ENCODE data around the gene SPECC1. TPM values are rescaled to one million over a fixed set of nuclear protein-coding genes. Genes with fewer than 3 reads are reported as not detected.
"Not testable (repeated sequence)": the region's sequence is repeated elsewhere in the genome, so short reads cannot be mapped to it uniquely, and the experiment has no call there.

Gene SPECC1
- total RNA-seq, 1 donor from 2014 or later = 76.4 TPM

DNA sequence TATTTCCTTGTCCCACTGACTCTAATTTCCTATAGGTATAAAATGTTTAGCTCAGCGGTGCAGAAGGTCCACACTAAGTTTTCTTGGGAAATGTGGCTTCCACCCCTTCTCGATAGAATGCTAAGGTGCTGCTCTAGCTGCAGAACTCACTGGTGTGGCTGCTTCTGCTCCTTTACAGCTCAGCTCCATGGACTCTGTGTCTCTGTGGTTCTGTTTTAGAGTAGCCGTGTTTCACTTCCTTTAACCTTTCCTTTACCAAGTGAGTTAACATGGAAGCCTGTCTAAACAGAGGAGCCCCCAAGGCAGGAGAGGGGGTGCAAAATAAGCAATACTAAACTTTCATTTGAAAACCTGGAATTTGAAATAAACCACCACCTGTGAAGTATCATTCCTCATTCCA is 65.3 kb downstream of the SPECC1 start:
- peak overlapping the region; percentile 66 to 82 for H3K27ac ChIP-seq

GRCh38 chr17:20076137-20076536 is 67.0 kb downstream of the SPECC1 start:
- not testable (repeated sequence) for H3K9me3 ChIP-seq; DNase-seq (ENCODE audit: low spot score in 2 of 2); H3K36me3 ChIP-seq; H3K27me3 ChIP-seq
- intact Hi-C loops (cut with DNase I) = loop anchor here (2.0 kb wide), 1 partner anchor 15 kb away; no protein-coding TSS in a partner anchor
- peaks cover 3 to 39% of the 10 kb centered on the region in 2 donors for H3K4me1 ChIP-seq
- peak overlapping the region; percentile 66 to 82 for H3K27ac ChIP-seq
- H3K4me3 ChIP-seq = peak overlapping the region; percentile 24 to 48

More for the DNA sequence above, 65.3 kb downstream of the SPECC1 start:
- H3K4me3 ChIP-seq = peak overlapping the region; percentile 21 to 57
- intact Hi-C loops (cut with DNase I) = no loop called here
- H3K9me3 ChIP-seq = no peaks in the 10 kb centered on the region
- DNase-seq (ENCODE audit: low spot score in 2 of 2) = no peak
- H3K36me3 ChIP-seq = no peaks in the 10 kb centered on the region
- H3K27me3 ChIP-seq = no peaks in the 10 kb centered on the region
- TF ChIP-seq CTCF (IDR thresholded peaks at IDR 0.05) = no peak
- H3K4me1 ChIP-seq = peaks cover 3 to 39% of the 10 kb centered on the region in 2 donors

- intact Hi-C loops (cut with DNase I) = loop anchor here (2.0 kb wide), 1 partner anchor 13 kb away; no protein-coding TSS in a partner anchor
- Histone ChIP-seq H3K27ac (peak overlapping the region in 1 of 2 donors; percentile 82), H3K4me1 (peaks cover 0 to 31% of the 10 kb centered on the region in 2 donors), H3K9me3 (no peaks in the 10 kb centered on the region), H3K36me3 (no peaks in the 10 kb centered on the region), H3K4me3 (no peak overlapping the region), H3K27me3 (no peaks in the 10 kb centered on the region)
- TF ChIP-seq CTCF (IDR thresholded peaks at IDR 0.05) = no peak
- no peak for DNase-seq (ENCODE audit: low spot score in 2 of 2)
Measured at GRCh38 chr17:20077978-20078685, 69.0 kb downstream of the SPECC1 start.

GRCh38 chr17:20080513-20080912 is 71.4 kb downstream of the SPECC1 start:
- no peak overlapping the region for H3K27ac ChIP-seq
- DNase-seq (ENCODE audit: low spot score in 2 of 2) = no peak
- no peak overlapping the region for H3K4me3 ChIP-seq
- no peak for TF ChIP-seq CTCF (IDR thresholded peaks at IDR 0.05)
- H3K27me3 ChIP-seq = no peaks in the 10 kb centered on the region
- no peaks in the 10 kb centered on the region for H3K9me3 ChIP-seq
- H3K4me1 ChIP-seq = peaks cover 4 to 27% of the 10 kb centered on the region in 2 donors
- intact Hi-C loops (cut with DNase I) = no loop called here
- H3K36me3 ChIP-seq = no peaks in the 10 kb centered on the region

- DNase-seq (ENCODE audit: low spot score in 2 of 2) = no peak
- Histone ChIP-seq H3K4me3 (no peak overlapping the region), H3K27me3 (no peaks in the 10 kb centered on the region), H3K4me1 (peaks cover 13 to 37% of the 10 kb centered on the region in 2 donors), H3K9me3 (no peaks in the 10 kb centered on the region), H3K27ac (peak overlapping the region; percentile 23 to 45), H3K36me3 (no peaks in the 10 kb centered on the region)
- TF ChIP-seq CTCF (IDR thresholded peaks at IDR 0.05) = no peak
- intact Hi-C loops (cut with DNase I) = no loop called here
Measured at GRCh38 chr17:20083156-20083859, 74.1 kb downstream of the SPECC1 start.

Data from ascending aorta (tissue), 2 donors.